Mesothelial cell of epicardium (in vitro differentiated cells): ENCODE results near the gene DMC1. TPM values are rescaled to one million over a fixed set of nuclear protein-coding genes. Genes with fewer than 3 reads are reported as not detected.

Experiments
- DNase-seq, 2 experiments: peaks; one replicate each; pipeline ENCODE4 v3.0.0; 2021; ENCODE audit warnings: low spot score in 2 of 2; ENCODE audit not compliant: unreplicated experiment in 2 of 2
- H3K27ac Mint-ChIP-seq: 2 replicates; pipeline ENCODE4 v1.8.0; 2021; ENCODE audit warnings: mixed read lengths
- H3K27me3 Mint-ChIP-seq: 2 replicates; pipeline ENCODE4 v1.8.0; 2021; ENCODE audit warnings: low read depth, mixed read lengths
- H3K36me3 Mint-ChIP-seq: 2 replicates; pipeline ENCODE4 v1.8.0; 2021; ENCODE audit warnings: mixed read lengths
- H3K4me1 Mint-ChIP-seq: 2 replicates; pipeline ENCODE4 v1.8.0; 2021; ENCODE audit warnings: mixed read lengths
- H3K4me3 Mint-ChIP-seq: 2 replicates; pipeline ENCODE4 v1.8.0; 2021; ENCODE audit warnings: mild to moderate bottlenecking, moderate library complexity, mixed read lengths
- H3K9me3 Mint-ChIP-seq: 2 replicates; pipeline ENCODE4 v1.8.0; 2021; ENCODE audit warnings: mixed read lengths
- CTCF ChIP-seq: fragments of 200-600 bp; sonication (generic); IDR thresholded peaks from one replicate; pipeline ENCODE4 v1.5.0; 2021; ENCODE audit warnings: antibody characterized with exemption; ENCODE audit not compliant: unreplicated experiment
- total RNA-seq: library from RNA; stranded (reverse); gene quantifications from 3 replicates; pipeline ENCODE4 v1.2.1, GENCODE V29; 2021

Gene DMC1
- total RNA-seq, 1 donor from 2014 or later: 2.8 TPM

- DNase-seq: peak in 1 of 2 experiments; percentile 39
- H3K27ac Mint-ChIP-seq: peak overlapping the region; percentile 81
- H3K4me1 Mint-ChIP-seq: peaks cover 16% of the 10 kb centered on the region
Observed at GRCh38 chr22:38570779-38571364, 889 bp upstream of the DMC1 start.

GRCh38 chr22:38569181-38569971 is 607 bp downstream of the DMC1 start:
- DNase-seq: peak in 1 of 2 experiments; percentile 39
- no peak for TF ChIP-seq CTCF
- H3K4me3 Mint-ChIP-seq: peak overlapping the region; percentile 76
- no peaks in the 10 kb centered on the region for H3K36me3 Mint-ChIP-seq
- peaks cover 8% of the 10 kb centered on the region for H3K27me3 Mint-ChIP-seq
- peaks cover 16% of the 10 kb centered on the region for H3K4me1 Mint-ChIP-seq
- H3K9me3 Mint-ChIP-seq: no peaks in the 10 kb centered on the region
- peak overlapping the region; percentile 47 for H3K27ac Mint-ChIP-seq

More at GRCh38 chr22:38570779-38571364, 889 bp upstream of the DMC1 start:
- peak overlapping the region; percentile 76 for H3K4me3 Mint-ChIP-seq
- no peaks in the 10 kb centered on the region for H3K9me3 Mint-ChIP-seq
- TF ChIP-seq CTCF: no peak
- no peaks in the 10 kb centered on the region for H3K36me3 Mint-ChIP-seq
- peaks cover 8% of the 10 kb centered on the region for H3K27me3 Mint-ChIP-seq

- Mint-ChIP-seq H3K27me3 (peaks cover 5% of the 10 kb centered on the region), H3K36me3 (no peaks in the 10 kb centered on the region), H3K4me3 (no peak overlapping the region), H3K27ac (peak overlapping the region; percentile 5), H3K9me3 (no peaks in the 10 kb centered on the region), H3K4me1 (peaks cover 16% of the 10 kb centered on the region)
- TF ChIP-seq CTCF: no peak
- no peak for DNase-seq
Observed at GRCh38 chr22:38567531-38568285, 2.3 kb downstream of the DMC1 start.

GRCh38 chr22:38566726-38567504 is 3.1 kb downstream of the DMC1 start:
- Mint-ChIP-seq H3K36me3 (no peaks in the 10 kb centered on the region), H3K27me3 (no peaks in the 10 kb centered on the region), H3K4me3 (no peak overlapping the region), H3K27ac (no peak overlapping the region), H3K4me1 (peaks cover 16% of the 10 kb centered on the region), H3K9me3 (no peaks in the 10 kb centered on the region)
- no peak for DNase-seq
- no peak for TF ChIP-seq CTCF

- Mint-ChIP-seq H3K27ac (no peak overlapping the region), H3K4me1 (peaks cover 5% of the 10 kb centered on the region), H3K27me3 (no peaks in the 10 kb centered on the region), H3K36me3 (no peaks in the 10 kb centered on the region), H3K4me3 (no peak overlapping the region), H3K9me3 (no peaks in the 10 kb centered on the region)
- TF ChIP-seq CTCF: no peak
- DNase-seq: no peak
Observed at GRCh38 chr22:38565441-38565840, 4.5 kb downstream of the DMC1 start.
